PFSK-1 (cell line): Measurements from ENCODE around the gene PSMC5.

Experiments used
- POLR2AphosphoS5 ChIP-seq: IDR thresholded peaks from 2 replicates; pipeline ENCODE4 v1.6.1; 2012; ENCODE audit warnings: low read depth, mild to moderate bottlenecking, control low read depth, low read length, moderate library complexity
- TAF1 ChIP-seq: IDR thresholded peaks from 2 replicates; pipeline ENCODE4 v1.6.1; 2012; ENCODE audit warnings: low read length, control low read depth, borderline replicate concordance; ENCODE audit not compliant: insufficient read depth

- no peak for TF ChIP-seq TAF1
- no peak for TF ChIP-seq POLR2AphosphoS5
Observed at GRCh38 chr17:63834431-63835166, 7.4 kb downstream of the PSMC5 start.
